Nephron (organoid): ENCODE results near the gene GIT2.
"Not testable (repeated sequence)": the region's sequence is repeated elsewhere in the genome, so short reads cannot be mapped to it uniquely, and the experiment has no call there.

Experiments
- H3K27ac Mint-ChIP-seq, 3 experiments: 2 replicates each; pipeline ENCODE4 v1.8.0; 2020; ENCODE audit warnings: mixed read lengths in 3 of 3, mild to moderate bottlenecking in 2 of 3, moderate library complexity in 1 of 3
- H3K27me3 Mint-ChIP-seq: 2 replicates; pipeline ENCODE4 v1.8.0; 2021; ENCODE audit warnings: low read depth, mild to moderate bottlenecking, moderate library complexity, mixed read lengths
- H3K36me3 Mint-ChIP-seq: 2 replicates; pipeline ENCODE4 v1.8.0; 2020; ENCODE audit warnings: low read depth, mixed read lengths
- H3K4me1 Mint-ChIP-seq: 2 replicates; pipeline ENCODE4 v1.8.0; 2020; ENCODE audit warnings: mixed read lengths
- H3K4me3 Mint-ChIP-seq, 3 experiments: 2 replicates each; pipeline ENCODE4 v1.8.0; 2020; ENCODE audit warnings: mild to moderate bottlenecking in 3 of 3, mixed read lengths in 3 of 3, moderate library complexity in 2 of 3
- H3K9me3 Mint-ChIP-seq: 2 replicates; pipeline ENCODE4 v1.8.0; 2020; ENCODE audit warnings: mixed read lengths
- CTCF ChIP-seq, 3 experiments: fragments of 200-600 bp; sonication (generic); IDR thresholded peaks; one replicate each; pipeline ENCODE4 v1.5.0; 2021; ENCODE audit warnings: antibody characterized with exemption in 3 of 3; ENCODE audit not compliant: unreplicated experiment in 3 of 3

The GIT2 gene

GRCh38 chr12:110010853-110011723, 14.9 kb upstream of the GIT2 start:
- no peaks in the 10 kb centered on the region for H3K9me3 Mint-ChIP-seq
- no peaks in the 10 kb centered on the region for H3K27me3 Mint-ChIP-seq
- H3K27ac Mint-ChIP-seq = no peak overlapping the region
- H3K4me3 Mint-ChIP-seq = no peak overlapping the region
- H3K4me1 Mint-ChIP-seq = no peaks in the 10 kb centered on the region
- peaks cover 10% of the 10 kb centered on the region for H3K36me3 Mint-ChIP-seq
- TF ChIP-seq CTCF (IDR thresholded peaks at IDR 0.05; ENCODE audit: unreplicated experiment in 3 of 3) = no peak

- not testable (repeated sequence) for H3K4me3 Mint-ChIP-seq, H3K27ac Mint-ChIP-seq, H3K27me3 Mint-ChIP-seq, H3K36me3 Mint-ChIP-seq, H3K9me3 Mint-ChIP-seq, H3K4me1 Mint-ChIP-seq
Measured at GRCh38 chr12:110008681-110009398, 12.7 kb upstream of the GIT2 start.

- Mint-ChIP-seq H3K27me3 (no peaks in the 10 kb centered on the region), H3K4me1 (peaks cover 2% of the 10 kb centered on the region), H3K36me3 (peaks cover 7% of the 10 kb centered on the region), H3K27ac (no peak overlapping the region), H3K4me3 (no peak overlapping the region), H3K9me3 (no peaks in the 10 kb centered on the region)
- TF ChIP-seq CTCF (IDR thresholded peaks at IDR 0.05; ENCODE audit: unreplicated experiment in 3 of 3) = no peak
Measured at GRCh38 chr12:110007881-110008280, 11.7 kb upstream of the GIT2 start.

GRCh38 chr12:110006115-110006514, 9.9 kb upstream of the GIT2 start:
- Mint-ChIP-seq H3K27ac (no peak overlapping the region), H3K36me3 (no peaks in the 10 kb centered on the region), H3K4me3 (no peak overlapping the region), H3K9me3 (no peaks in the 10 kb centered on the region), H3K27me3 (no peaks in the 10 kb centered on the region), H3K4me1 (peaks cover 5% of the 10 kb centered on the region)
- no peak for TF ChIP-seq CTCF (IDR thresholded peaks at IDR 0.05; ENCODE audit: unreplicated experiment in 3 of 3)

GRCh38 chr12:110005319-110005973, 9.3 kb upstream of the GIT2 start:
- Mint-ChIP-seq H3K27ac (no peak overlapping the region), H3K4me1 (peaks cover 5% of the 10 kb centered on the region), H3K36me3 (no peaks in the 10 kb centered on the region), H3K9me3 (no peaks in the 10 kb centered on the region), H3K27me3 (no peaks in the 10 kb centered on the region), H3K4me3 (no peak overlapping the region)
- TF ChIP-seq CTCF (IDR thresholded peaks at IDR 0.05; ENCODE audit: unreplicated experiment in 3 of 3) = no peak

GRCh38 chr12:110004598-110004997, 8.4 kb upstream of the GIT2 start:
- TF ChIP-seq CTCF (IDR thresholded peaks at IDR 0.05; ENCODE audit: unreplicated experiment in 3 of 3) = no peak
- Mint-ChIP-seq H3K4me3 (no peak overlapping the region), H3K9me3 (no peaks in the 10 kb centered on the region), H3K27ac (no peak overlapping the region), H3K27me3 (no peaks in the 10 kb centered on the region), H3K4me1 (peaks cover 12% of the 10 kb centered on the region), H3K36me3 (no peaks in the 10 kb centered on the region)
